GM18508 (cell line): Measurements from ENCODE around the gene CPA1.

ENCODE experiments used
- ATAC-seq: cut with Tn5 transposase; IDR thresholded peaks from one replicate; pipeline ENCODE4 v1.9.1; 2021; ENCODE audit warnings: moderate number of reproducible peaks; ENCODE audit not compliant: insufficient read depth, unreplicated experiment

CPA1 gene

DNA sequence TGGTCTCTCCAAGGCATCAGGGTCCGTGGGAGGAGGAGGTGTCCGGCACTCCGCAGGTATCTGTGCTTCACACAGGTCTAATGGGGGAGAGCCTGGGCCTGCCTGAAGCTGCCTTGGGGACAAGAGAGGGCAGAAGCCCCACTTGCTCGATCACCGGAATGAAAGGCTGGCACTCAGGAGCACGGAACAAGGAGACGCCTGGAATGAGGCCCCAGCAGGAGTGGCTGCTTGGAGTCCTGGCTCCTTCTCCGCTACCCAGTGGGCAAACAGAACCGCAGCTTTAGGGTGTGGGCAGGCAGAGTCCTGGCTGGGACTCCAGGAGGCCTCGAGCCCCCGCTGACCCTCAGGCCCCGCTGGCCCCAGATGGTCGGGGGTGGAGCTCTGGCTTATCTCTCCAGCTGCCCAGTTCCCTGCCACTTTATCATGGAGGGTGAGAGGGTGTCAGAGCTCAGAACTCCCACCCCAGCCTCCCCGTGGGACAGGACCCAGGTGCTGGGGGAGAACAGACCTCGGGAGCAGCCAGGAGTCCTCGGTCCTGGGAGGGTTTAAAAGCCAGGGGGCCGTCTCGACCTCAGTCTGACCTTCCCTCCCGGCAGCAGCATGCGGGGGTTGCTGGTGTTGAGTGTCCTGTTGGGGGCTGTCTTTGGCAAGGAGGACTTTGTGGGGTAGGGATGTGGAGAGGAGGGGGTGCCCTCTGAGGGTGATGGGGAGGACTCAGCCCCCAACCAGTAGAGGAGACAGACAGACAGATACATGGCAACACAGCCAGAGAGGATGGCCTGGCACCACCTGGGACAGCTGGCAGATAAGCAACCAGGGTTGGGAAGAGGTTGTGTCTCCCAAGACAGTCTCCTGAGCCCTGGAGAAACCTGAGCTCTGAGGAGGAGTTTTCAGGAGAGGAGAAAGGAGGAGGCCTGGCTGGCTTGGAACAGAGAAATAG is at the start of gene CPA1:
Gene CPA1, plus strand, starts transcription at position 574 of the 940 bp plus-strand sequence. Its CDS starts 27 bp downstream, at position 601.
- no peak for ATAC-seq

DNA sequence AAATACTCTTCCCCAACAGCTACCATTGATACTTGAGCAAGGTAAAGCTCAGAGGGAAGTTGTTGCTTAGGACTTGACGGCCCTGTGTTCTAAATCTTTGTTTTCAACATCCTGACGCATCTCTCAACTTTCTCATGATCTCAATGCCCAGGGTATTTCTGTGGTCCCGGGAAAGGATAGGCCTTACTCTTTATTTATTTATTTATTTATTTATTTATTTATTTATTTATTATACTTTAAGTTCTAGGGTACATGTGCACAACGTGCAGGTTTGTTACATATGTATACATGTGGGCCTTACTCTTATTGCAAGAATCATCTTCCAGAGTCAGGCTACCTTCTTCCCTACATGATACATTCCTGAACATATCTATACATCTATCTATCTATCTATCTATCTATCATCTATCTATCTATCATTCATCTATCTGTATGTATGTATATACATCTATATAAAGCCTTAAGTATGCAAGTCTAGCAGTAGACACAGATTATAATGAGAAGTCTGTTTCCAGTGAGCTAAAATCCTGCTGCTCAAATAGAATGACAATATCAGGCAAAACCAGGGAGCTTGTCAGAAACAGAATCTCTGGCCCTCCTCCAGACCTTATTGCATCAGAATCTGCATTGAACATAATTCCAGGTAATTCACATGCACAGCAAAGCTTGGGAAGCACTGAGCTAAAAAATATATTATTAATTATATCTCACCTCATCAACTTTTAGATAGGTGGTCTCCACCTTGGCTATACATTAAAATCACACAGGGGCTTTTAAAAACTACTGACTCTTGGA is 47.8 kb upstream of the CPA1 start:
- no peak for ATAC-seq

DNA sequence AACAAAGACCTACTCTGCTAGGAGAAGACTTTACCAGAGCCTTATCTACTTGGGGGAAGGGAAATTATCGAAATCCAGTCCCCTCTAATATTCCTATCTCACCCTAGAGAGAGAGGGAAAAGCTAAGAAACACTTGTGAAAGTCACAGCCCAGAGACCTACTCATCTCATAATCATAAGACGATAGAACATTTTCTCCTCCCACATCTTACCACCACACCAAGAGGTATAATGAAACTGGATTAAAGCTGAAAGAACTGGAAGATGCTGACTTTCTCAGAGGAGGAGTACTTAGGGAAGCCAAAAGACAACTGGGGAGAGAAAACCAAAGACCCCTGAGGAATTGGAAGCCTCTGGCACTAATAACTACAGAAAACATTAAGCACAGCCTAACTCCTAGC is 46.5 kb upstream of the CPA1 start:
- no peak for ATAC-seq

DNA sequence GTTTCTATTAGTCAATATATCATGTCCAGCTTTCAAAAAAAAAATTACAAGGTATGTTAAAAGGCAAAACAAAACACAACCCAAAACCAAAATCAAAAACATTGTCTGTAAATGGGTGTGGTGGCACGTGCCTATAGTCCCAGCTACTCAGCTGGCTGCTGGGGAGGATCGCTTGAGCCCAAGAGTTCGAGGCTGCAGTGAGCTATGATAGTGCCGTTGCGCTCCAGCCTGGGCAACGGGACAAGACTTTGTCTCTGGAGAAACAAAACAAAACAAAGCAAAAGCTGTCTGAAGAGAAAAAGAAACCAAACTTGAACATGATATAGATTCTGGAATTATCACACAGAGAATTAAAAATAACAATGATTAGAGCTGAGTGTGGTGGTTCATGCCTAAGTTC is 46.0 kb upstream of the CPA1 start:
- no peak for ATAC-seq

DNA sequence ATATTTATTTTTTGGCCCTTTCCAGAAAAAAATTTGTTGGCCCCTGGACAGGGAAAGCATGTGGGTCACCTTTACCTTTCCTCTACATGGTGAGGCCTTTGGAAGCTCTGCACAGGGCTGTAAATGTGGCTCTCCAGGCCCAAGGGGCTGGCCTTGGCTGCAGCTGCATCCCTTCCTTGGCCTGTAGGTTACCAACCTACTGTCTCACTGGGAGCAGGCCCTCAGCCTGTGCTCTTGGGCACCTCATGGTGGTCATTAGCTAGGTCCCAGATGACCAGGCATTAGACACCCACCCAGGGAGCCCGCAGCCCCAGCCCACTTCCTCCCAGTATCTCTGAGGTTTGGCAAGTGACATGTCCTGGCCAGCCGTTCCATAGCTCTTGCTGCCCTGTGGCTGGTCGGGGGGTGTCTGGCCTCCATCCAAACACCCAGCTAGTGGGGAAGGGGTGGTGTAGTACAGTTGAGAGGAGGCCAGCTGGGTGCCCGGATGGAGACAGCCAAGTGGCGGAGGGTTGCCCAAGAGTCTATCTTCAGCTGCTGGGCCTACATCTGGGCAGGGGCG is 42.8 kb upstream of the CPA1 start:
- ATAC-seq: no peak

DNA sequence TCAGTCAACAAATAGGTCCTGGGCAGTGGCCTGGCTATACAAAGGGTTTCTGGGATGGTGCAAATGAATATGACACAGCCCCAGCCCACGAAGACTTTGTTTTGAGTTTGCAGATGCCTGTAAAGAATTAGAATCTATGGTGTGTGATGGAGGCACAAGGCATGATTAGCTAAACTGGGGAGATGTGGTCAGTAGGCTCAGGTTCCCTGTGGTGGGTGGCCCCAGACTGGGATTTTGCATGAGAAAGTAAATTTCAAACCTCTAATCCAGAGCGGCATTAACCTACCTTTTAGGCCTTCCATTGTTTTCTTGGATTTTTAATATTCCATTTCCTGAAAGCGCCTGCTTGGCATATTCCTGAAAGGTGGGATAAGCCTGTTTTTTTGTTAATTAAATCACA is 42.1 kb upstream of the CPA1 start:
- ATAC-seq: no peak

DNA sequence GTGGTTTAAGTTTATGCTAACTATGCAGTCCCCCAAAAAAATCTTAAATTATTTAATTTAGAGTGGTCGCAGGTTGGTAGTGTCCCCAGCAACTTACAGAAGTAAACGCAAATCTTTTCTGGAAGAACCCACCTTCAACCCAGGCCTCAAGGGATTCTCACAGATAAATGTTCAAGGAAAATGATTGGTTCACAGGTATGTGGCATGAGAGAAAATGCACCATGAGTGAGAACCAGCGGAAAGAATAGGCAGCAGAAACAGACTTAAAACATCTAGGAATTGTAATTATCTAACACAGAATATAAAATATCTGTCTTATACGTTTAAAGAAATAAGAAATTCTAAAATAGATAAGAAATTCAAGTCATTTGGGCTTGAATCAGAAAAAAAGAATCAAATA is 38.4 kb upstream of the CPA1 start:
- no peak for ATAC-seq

DNA sequence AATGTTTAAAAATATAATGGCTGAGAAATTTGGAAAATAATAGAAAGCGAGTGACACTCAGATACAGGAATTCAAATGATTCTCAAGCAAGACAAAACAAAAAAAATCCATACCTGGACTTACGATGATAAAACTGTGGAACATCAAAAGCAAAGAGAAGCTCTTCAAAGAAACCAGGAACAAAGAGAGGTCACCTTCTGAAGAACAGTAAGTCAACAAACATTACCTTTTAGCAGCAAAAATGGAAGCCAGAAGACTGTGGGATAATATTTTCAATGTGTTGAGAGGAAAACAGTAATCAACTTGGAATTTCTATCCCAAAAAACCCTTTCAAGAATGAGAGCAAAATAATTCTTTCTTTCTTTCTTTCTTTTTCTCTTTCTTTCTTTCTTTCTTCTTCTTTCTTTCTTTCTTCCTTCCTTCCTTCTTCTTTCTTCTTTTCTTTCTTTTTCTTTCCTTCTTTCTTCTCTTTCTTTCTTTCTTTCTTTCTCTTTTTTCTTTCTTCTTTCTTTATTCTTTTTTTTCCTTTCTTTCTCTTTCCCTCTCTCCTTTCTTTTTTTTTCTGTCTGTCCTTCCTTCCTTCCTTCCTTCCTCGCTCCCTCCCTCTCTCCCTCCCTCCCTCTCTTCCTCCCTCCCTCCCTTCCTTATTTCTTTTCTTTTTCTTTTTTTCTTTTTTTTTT is 37.5 kb upstream of the CPA1 start:
- ATAC-seq: no peak

DNA sequence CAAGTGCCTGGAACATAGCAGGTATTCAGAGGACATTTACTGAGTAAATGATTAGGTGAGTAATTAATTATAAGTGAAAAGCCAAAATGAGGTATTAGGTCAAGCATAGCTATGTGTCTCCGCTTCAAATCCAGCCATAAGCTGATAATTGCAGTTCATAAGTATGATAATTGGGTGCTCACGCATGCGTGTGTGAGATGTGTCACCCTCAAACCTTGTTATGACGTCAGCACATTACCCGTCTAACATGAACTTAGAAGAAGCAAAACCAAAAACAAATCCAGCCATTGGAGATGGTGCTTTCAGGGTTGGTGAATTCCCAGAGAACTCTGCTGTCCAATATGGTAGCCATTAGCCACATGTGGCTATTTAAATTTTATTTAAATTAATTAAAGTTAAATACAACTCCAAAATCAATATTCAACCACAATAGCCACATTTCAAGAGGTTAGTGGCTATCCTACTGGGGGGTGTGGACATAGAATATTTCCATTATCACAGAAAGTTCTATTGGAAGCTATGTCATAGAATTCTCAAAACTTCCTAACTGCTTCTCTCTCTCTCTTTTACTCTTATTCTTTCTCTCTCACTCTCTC is 35.9 kb upstream of the CPA1 start, which contains the start of gene CPA5:
Gene CPA5, plus strand, starts transcription at position 546 of the 596 bp plus-strand sequence. CDS start 1,670 bp downstream, outside the sequence.
- ATAC-seq: no peak

DNA sequence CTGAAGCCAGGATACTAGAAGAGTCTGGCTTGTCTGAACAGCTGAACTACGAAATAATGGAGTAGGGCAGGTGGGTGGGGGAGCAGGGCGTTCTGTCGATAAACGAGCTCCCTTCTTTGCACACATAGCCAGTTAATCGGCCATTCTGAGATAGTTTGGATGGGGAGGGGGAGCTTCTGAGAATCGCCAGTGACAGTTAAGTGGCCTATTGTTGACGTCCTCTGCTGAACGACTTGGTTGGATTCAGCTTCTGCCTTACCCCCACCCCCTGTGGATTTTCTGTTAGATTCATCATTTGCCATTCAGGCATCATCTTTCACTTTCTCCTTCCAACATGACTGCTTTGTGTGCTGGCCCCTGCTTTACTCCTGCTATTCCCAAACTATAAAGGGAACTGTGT is 35.2 kb upstream of the CPA1 start:
- no peak for ATAC-seq

DNA sequence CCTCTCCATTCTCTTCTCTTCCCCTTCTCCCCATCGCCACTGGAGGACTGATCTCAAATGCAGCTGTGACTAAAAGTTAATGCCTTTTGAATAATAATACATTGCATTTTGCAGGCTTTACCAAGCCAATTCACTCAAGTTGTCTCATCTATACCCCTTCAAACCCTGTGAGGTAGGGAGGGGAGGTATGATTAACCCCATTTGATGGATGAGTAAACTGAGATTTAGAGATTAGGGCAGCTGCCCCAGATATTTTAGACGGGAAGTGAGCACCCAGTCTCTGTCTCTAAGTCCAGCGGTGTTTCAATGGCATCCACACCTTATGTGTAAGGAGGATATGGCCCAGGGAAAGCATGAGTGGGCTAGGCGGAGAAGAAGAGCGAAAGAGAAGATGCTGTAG is 34.6 kb upstream of the CPA1 start:
- no peak for ATAC-seq

DNA sequence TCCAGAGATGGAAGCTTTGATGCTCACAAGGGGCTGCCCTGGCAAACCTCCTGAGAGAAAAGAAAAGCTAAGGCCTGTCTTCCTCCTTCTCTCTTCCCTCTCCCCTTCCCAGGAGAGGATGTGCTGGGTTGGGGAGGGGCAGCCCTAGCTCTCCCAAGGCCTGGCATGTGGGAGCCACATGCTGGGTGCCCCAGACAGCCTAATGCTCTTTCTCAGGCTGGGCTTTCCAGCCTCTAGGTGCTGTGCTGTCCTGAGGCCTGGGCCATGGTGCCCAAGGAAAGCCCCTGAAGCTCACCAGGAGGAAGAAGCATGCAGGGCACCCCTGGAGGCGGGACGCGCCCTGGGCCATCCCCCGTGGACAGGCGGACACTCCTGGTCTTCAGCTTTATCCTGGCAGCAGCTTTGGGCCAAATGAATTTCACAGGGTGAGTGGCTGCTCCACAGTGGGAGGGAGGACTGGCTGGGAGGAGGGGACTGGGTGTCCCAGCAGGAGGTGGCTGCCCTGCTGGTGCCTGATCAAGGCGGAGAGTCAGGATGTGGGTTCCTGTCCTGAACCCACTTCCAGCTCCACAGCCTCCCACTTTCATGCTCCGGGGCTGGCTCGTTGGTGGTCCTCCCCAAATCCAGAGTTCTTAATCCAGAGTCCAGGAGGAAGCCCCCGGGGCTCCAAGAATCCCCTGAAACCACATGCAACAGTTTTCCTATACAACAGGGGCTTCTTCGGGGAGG is 34.0 kb upstream of the CPA1 start:
- ATAC-seq: no peak

DNA sequence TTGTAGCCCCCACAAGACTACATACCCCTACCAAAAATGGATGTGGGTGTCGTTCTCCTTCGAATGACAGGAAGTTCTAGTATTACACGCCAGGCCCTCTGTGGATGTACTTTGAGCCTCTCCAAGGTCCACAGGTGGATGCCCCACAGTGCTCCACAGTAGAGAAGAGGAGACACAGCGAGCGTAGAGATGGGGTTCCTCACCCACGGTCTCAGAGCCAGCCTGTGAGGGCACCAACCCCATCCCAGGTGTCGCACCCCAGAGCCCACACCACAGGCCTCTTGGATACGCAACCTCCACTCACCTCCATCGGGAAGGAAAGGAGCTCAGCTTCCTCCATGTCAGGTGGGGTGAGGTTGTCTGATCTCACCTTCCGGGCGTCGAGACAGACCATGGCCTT is 33.4 kb upstream of the CPA1 start:
- no peak for ATAC-seq

DNA sequence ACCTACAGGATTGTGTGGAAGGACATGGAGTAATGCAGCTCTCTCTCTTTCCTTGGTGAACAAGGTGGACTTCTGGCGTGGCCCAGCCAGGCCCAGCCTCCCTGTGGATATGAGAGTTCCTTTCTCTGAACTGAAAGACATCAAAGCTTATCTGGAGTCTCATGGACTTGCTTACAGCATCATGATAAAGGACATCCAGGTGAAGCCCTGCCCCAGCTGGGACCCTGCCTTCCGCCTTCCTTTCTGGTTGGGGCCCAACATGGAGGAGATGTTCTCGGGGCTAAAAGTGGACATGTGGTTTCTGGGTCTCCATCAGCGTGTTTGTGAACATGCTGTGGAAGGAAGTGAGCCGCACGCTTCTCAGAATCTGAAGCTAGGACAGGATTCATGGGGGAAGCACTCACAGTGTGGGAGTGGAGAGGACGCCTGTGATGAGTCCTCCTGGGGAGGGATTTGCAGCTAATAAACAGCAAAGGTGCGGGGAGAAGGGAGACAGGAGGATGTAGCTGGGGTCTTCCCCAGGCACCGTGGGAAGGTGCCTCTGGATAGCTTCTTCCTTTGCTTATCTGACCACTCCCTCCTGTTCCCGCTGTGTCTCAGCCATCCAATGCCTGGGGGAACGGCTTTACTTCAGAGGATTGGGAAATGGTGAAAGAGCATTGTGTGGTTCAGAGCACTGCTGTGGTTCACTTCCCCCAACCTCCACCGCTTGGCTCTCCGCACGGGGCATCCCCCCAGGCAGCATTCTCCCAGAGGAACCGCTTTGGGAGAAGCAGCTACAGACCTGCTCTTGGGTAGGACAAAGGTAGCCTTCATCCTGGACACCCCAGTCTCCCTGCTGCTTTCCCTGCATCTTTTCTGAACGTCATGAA is 30.1 kb upstream of the CPA1 start:
- ATAC-seq: no peak

DNA sequence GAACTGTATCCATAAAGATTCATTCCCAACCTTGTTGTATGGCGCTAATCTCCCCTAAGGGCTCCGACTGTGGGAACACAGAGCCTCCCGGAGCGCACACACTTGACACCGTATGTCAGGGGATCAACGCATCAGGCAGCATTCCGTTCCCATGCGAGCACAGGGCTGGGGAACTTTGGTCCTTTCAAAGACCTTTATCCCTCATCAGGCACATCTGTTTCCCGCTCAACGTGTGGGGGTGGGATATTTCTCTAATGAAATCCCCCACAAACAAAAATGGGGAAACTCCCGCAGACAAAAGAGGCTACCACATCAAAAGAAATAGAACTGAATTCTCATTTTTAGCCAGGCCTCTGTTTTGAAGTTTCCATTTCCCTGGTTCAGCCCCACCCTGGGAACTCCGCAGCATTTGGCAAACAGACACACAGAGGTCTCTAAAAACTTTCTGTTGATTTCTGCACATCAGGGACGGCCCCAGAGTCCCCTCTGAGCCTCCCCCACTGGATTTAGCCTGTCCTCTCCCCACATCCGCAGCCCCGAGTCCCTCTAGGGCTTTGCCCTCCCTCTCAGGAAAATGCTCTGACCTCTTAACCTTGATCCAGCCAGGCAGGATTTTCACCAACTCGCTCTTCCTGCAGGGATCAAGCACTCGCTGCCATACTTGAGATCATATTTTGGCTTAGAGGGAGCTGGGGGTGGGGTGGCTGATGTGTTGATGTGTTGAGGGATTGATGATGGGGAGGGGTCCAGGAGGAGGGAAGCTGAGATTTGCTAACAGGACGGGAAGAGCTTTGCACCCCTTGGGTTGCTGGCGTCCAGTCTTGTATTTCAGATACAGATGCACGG is 29.1 kb upstream of the CPA1 start:
- ATAC-seq: no peak

DNA sequence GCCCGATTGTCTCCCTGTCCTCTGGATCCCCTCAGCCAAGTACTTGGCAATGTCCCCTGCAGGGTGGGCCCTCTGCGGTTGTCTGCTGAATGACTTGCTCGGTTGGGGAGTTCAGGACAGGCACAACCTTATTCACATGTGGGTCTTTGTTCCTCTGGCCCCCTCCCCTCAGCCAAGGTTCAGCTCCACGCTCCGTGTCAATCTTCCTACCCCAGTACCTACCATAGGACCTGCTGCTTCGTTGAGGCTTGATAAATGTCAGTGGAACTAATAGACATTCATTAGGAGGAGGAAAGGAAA is 28.6 kb upstream of the CPA1 start:
- ATAC-seq: no peak

DNA sequence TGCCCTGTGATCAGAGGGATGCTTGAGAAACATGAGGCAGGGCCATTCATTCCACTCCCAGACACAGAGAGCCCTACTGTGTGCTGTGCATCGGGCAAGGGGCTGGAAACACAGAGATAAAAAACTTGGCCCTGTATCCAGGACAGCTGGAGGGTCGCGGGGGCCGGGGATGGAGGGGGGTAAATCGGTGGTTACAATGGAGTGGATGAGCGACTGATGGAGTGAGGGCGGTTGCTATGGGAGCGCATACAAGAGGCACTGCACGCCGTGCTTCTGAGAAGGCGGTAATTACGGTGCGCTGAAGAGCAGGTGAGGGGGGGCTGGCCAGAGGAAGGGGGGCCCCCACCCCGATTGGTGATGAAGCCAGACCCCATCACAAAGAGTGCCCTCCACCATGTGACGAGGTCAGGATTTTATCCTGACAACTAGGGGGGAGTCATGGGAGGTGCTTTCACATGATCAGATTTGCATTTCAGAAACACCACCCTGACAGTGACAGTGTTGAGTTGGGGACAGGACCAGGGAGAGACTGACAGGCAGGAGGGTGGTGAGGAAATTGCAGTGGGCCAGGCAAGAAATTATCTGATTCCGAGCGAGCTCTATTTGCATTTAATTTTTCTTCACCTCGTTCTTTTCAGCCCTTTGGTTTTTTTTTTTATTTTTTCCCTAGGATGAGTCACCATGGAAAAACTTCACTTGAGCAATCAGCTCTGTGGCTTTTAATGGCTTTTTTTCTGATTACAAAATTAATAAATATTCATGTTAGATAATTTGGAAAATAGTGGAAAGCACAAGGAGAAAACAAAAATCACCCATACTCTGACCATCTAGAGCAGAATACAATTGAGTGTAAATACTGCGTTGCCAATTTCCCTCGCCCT is 27.9 kb upstream of the CPA1 start:
- ATAC-seq: no peak
